ENCODE results near the gene NRG3.

GRCh38 chr10:82908096-82908495 is 1033.1 kb downstream of the NRG3 start:
- TF ChIP-seq POLR2AphosphoS5 (IDR thresholded peaks at IDR 0.05) (no peak), CTCF (IDR thresholded peaks at IDR 0.05) (no peak), EP300 (IDR thresholded peaks at IDR 0.05) (no peak), POLR2A (IDR thresholded peaks at IDR 0.05) (no peak)

Data from upper lobe of left lung (tissue), 4 donors.